GM21786 (cell line): ENCODE data around the gene SFN.
"Not testable (repeated sequence)": the region's sequence is repeated elsewhere in the genome, so short reads cannot be mapped to it uniquely, and the experiment has no call there.

ENCODE experiments used
- ATAC-seq: cut with Tn5 transposase; IDR thresholded peaks from one replicate; pipeline ENCODE4 v1.9.1; 2021; ENCODE audit not compliant: unreplicated experiment

Gene SFN

DNA sequence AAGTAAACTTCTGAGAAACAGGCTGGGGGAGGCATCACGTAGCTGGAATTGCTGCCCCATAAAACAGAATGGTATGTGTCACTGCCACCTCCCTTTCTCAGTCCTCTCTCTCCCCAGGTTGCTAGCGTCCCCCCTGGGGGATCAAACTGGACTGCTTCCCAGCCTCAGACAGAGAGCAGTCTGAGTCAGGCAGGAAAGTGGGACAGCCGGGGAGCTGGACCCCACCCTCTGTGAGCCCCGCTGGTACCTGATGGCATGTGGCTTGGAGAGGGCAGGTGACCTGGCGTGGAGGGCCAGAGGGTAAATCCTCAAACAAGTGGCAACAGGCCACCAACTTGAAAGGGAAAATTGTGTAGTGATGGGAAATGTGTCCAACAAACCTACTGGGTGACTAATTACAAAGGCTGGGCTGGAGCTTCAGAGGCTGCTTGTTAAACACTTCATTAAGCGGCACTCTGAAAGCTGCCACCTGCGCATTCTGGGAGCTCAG lies 1.0 kb upstream of the SFN start:
- no peak for ATAC-seq

DNA sequence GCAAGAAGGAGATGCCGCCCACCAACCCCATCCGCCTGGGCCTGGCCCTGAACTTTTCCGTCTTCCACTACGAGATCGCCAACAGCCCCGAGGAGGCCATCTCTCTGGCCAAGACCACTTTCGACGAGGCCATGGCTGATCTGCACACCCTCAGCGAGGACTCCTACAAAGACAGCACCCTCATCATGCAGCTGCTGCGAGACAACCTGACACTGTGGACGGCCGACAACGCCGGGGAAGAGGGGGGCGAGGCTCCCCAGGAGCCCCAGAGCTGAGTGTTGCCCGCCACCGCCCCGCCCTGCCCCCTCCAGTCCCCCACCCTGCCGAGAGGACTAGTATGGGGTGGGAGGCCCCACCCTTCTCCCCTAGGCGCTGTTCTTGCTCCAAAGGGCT lies 732 bp downstream of the SFN start:
- ATAC-seq, result no peak

DNA sequence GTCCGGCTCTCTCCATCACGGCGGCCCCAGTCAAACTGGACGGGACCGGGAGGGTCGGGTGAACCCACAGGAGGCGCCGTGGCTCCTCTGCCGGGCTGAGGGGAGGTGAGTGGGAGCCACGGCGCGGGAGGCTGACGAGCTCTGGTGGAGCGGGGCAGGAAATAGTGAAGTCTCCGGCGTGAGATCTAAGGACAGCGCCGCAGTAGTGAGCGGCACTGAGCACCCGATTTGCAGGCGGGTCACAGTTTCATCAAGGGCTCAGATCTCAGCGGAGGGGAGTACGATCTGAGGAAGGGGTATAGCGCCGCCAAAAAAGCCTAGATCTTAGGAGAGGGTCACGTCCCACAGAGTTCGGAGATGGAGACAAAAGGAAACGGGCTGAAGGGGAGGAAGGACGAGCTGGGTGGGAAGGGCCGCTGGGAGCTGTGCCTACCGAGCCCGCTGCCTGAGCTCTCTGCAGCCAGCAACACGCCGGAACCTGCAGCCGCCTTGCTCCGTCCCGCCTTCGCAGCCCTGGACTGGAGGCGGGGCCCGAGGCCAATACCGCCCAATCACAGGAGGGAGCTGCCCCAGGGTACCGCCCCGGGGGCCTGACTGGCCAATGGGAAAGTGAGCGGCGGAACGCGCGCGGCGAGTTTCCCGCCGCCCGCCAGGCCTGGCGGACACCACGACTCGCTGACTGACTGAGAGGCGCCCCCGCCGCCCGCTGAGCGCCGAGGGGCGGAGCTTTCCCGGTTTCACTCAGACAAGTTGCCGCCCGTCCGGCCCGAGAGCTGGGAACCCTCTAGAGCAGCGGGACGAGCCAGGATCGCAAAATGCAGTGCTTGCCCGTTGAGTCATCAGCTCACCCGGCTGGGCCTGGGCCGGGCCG lies 1.9 kb downstream of the SFN start:
- ATAC-seq, result peak; percentile 88

DNA sequence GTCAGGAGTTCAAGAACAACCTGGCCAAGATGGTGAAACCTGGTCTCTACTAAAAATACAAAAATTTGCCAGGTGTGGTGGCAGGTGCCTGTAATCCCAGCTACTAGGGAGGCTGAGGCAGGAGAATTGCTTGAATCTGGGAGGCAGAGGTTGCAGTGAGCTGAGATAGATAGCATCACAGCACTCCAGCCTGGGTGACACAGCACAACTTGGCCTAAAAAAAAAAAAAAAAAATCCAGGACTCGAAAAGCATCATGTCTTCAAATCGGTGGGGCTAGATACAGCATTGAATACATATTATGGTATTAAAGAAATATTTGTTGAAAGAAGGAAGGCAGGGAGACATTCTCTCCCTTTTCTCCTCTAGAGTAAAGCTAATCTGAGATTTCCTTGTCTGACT lies 10.1 kb downstream of the SFN start:
- not testable (repeated sequence) for ATAC-seq

DNA sequence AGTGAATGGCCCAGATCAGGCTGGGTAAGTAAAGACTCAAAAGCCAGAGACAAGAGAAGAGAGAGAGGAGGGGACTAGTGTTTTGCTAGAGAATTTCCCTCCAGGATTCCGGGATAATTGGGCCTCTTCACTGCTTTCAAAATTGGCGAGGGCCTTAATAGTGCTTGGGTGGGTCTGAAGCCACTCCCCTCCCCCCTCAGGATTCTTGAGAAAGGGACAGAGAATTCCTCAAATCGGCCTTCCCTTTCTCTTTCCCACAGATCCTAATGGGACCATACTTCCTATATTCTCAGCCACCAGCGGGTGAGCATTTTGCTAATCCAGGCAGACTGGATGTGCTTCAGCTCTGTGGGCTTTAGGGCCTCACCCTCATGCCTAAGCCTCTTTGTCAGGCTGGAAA lies 11.9 kb downstream of the SFN start:
- ATAC-seq, result no peak

DNA sequence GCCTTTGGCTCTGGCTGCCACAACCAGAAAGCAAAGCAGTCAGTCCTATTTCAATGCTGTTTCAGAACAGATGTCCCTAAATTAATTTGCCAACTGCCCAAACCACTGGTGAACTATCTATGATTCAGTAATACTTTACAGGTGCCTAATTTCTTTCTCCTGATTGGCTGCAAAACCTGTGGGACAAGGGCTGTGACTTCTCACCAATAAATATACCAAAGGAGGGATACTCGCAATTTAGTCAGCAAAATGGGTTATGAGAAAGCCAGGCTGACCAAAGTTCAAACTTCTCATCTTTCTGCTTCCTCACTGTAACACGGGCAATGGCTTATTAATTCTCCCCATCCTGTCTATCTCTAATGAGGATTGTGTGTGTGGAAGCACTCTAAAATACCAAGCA lies 14.4 kb downstream of the SFN start:
- no peak for ATAC-seq

DNA sequence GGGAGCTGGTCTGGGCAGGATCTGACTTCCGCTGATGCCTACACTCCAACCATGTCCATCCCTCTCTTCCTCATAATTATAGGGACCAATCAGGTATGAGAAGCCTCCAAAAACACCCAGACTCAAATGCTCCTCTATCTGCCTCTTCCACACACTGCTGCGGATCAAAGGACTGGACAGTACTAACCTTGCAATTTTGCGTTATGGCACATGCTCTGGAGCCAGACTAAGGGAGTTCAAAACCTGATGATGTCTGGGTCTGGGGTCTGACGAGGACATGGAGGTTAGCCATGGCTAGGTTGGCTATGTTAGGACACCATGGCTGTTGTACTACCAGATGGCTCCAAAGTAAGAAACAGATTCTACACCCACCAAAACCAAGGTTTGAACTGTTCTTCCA lies 16.8 kb downstream of the SFN start:
- ATAC-seq, result no peak

DNA sequence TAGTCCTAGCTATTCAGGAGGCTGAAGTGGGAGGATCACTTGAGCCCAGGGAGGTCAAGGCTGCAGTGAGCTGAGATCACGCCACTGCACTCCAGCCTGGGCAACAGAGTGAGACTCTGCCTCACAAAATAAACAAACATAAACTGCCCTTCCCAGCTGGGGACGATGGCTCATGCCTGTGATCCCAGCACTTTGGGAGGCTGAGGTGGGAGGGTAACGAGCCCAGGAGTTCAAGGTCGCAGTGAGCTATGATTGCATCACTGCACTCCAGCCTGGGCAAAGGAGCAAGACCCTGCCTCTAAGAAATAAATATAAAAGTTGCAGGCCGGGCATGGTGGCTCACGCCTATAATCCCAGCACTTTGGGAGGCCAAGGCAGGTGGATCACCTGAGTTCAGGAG lies 18.7 kb downstream of the SFN start:
- not testable (repeated sequence) for ATAC-seq

DNA sequence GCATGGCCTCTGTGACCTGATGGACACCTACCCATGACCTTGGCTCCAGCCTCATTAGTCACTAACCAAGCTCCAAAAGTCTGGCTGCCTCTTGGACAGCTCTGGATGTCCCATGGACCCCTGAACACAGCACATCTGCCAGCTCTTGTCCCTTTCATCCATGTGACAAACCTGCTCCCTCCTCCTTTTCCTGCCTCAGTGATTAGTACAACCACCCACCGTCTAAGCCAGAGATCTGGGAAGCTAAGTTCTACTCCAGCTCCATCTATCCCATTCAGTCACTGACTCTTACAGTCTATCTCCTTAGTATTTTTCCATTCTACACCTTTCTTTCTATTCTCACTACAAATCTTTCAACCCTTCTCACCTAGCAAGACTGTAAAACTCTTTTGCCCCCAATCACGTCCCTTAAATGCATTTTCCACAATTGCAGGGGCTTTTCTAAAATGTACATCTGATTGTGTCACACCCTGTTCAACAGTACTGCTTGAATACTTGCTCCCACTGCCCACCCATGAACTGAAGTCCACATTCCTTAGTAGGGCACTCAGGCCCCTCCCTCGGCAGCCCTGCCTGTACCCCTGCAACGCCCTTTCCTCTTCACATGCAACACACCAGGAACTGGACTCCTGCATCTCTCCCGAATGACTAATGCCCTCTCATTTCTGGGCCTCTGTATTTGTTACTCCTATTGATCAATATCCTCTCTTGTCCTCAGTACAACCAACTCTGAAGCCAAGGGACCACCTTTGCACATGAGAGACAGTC lies 19.9 kb downstream of the SFN start:
- no peak for ATAC-seq

DNA sequence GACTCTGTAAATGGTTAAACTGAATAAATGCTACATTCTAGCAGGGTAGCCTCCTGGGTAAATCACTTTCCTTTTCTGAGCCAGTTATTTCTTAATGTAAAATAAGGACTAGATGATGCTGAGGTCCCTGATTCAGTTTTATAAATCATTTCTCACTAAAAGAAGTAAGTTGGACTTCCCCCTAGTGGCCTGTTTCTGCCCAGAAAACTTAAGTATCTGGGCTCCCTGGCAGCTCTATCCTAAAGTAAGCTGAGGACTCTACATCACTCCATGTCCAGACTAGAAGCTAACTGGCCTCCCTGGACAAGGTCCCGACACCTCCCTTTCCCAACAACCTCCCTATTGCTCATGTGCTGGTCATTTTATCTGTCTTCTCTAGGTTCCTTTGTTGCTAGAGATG lies 24.2 kb downstream of the SFN start:
- ATAC-seq, result no peak

DNA sequence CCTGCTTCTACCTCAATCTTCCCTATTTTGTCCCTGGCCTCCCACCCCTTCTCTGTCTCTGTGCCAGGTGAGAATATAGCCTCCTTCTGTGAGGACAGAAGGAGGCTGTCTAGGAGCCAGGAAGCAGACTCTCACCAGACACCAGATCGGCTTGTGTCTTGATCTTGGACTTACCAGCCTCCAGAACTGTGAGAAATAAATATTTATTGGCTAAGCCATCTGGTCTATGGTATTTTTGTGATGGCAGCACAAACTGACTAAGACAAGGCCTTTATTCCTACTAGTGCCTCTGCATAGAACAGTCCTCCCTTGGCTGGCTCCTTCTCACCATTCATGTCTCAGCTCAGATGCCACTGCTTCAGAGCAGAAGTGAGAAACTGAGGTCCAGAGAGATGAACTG lies 25.3 kb downstream of the SFN start:
- ATAC-seq, result no peak

DNA sequence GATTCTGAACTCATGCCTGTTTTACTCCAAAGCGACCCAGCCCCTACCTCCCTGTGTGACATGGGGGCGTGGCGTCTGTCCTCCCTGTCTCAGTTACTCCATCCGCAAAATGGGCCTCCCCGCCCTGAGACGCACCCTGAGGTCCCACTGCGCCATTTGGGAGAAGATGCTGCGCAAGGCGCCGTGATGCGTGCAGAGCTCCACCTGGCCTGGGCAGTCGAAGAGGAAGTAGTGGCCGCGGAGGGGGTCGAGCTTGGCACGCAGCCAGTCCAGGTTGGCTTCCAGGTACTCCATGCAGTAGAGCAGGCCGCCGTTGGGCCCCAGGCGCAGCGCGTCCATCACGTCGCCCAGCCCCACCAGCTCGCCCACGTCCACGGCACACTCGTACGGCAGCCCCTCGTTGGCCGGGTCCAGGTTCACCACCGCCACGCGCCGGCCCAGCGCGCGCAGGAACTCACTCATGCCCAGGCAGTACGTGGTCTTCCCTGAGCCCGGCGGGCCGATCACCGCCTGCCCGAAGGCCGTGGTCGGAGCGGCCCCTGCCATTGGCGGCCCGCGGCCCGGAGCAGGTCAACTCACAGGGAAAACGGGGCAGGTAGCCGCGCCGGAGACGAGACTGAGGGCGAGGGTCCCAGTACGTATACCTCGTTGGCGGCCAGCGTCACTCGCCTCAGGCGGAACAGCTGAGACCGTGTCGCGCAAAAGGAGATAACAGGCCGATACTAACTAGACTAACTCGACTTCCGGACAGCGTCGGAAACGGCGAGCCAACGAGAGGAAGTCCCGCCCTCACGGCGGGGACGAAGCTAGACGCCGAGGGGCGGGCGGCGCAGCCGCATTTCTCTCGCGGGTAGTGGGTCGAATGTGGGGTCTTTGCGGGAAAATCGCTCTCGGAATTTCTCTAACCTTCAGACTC lies 26.9 kb downstream of the SFN start, which contains the start of gene GPN2:
Gene GPN2 (minus strand): TSS at position 733 of the 916 bp plus-strand sequence. CDS start 187 bp downstream, at position 546.
- peak; percentile 93 for ATAC-seq

DNA sequence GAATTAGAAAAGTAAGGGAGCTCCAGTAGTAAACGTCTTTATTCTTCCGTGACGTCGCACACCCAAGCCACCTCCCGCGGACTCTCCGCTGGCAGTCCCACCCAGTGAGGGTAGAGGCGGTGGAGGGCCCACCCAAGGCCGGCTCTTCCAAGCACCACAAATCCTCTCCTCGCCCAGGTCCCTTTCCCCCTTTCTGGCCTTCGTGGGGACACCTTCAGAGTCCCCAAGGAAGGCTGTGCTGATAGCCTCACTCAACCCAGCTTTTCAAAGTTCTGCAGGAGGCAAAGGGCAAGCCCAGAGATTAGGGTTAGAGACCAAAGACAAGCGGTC lies 27.5 kb downstream of the SFN start:
- peak; percentile 23 for ATAC-seq

DNA sequence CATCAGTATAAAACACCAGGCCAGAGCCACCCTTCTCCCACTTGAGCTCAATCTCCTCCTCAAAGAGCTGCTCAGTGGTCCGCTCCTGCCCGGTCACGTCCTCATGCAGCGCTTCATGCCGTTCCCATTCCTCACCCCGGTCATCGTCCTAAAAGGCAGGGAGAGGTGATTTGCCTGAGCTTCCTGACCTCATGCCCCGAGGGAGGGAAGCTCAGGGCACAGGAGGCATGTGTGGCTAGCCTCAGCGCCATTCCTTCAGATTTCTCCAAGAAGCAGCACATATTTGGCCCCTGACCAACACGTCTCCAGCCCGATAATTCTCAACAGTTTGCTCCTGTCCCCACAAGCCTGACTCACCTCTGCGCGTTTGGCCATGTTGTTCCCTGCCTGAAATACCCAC lies 31.3 kb downstream of the SFN start:
- no peak for ATAC-seq

DNA sequence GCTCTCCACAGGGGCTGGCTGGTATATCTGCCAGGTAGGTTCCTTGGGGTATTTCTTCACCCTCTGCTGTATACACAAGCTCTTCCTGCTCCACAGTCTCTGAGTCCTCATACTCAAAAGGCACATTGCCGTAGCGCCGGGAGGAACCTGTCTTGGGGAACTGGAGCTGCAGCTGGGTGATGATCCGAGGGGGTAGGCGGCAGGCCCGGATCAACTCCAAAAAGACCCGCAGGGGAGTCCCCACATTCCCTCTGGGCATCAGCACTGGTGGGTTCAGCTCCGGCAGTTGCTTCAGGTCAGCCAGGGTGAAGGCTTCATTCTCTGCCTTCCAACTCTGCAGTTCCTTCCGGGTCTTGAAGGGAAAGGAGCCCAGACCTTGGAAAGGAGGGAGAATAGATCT lies 34.4 kb downstream of the SFN start:
- ATAC-seq, result no peak

DNA sequence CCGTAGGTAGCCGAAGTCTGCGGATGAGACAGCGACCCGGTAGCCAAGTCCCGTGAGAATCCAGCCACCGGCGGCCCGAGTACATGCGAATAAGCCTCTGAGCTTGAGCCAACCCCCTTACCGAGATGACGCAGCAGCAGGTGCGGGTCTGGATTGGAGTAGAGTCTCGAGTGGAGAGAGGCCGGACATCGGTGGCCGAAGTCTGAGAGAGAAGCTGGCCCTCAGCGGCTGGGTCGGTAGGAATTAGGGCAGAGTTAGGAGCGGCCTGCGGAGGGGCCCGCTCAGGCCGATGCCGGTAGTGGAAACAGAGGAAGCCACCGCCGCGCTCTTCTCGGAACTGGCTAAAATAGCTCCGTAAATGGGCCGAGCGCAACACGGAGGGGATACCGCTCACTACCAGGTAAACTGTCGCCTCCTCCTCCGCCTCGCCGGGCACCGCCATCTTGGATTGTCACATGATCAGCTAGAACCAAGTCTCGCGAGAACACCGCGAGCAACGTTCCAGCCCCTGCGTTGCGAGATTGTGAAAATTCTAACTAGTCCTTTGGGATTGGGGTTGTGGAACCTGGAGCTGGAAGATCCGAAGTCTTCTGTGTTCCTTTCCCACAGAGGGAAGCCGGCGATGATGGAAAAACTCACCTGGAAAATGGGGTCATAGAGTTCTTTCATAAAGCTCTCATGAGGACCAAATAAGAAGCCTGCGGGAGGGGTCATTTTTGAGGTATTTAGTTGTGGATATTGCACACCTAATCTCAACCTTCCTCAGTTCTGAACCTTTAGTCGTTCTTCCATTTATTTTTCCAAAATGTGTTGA lies 37.3 kb downstream of the SFN start, which contains the start of gene GPATCH3:
Gene GPATCH3 (minus strand): TSS at position 467 of the 814 bp plus-strand sequence. CDS start 25 bp downstream, at position 442.
- no peak for ATAC-seq

DNA sequence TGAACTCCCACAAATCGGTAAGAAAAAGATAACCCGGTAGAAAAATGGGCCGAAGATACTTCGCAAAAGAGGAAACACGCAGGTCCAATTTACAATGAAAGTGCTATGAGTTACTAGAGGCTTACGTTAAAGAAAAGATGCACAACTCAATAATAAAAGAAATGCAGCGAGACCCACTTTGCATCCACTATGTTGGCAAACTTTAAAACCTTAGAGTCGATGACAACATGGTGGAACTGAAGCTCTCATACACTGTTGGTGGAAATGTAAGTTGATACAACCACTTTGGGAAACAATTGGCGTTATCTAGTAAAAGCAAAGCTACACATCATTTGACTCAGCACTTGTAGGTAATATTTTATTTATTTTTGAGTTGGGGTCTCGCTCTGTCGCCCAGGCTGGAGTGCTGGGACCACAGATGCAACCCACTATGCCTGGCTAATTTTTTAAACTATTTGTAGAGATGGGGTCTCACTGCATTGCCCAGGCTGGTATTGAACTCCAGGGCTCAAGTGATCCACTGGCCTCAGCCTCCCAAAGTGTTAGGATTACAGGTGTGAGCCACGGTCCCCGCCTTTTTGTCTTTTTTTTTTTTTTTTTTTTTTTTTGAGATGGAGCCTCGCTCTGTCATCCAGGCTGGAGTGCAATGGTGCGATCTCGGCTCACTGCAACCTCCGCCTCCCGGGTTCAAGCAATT lies 38.0 kb downstream of the SFN start:
- ATAC-seq, result no peak

DNA sequence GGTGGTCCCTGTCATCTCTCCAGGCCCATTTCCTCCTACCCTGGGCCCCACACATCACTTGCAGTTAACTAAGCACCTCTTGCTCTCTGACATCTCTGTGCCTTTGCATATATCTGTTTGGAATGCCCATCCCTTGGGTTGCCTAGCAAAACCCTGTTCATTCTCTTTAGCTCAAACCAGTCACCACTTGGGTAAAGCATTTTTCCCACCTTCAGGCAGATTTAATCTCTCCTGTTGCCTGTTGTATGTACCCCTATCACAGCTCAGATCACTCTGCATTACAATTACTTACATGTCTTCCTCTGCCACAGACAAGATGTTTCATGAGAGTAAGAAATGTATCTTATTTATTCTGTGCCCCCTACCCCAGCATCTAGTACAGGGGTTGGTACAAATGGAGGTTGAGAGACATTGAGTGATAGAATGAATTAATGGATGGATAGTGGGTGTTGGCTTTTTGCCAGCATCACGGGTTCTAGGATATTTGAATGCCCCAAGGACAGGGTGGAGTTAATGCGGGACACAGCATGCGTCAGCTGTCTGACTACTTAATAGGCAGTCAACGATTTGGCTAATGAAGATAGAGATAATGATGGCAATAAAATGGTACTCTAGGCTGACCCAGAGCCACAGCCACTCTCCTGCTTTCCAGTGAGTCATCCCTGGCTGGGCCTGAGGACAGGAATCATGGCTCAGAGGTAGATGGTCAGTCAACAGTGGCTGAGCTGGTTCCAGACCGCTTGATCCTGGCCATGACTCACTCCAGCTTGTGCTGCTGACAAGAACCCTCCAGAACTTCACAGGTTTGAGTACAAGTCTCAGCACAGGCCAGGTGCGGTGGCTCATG lies 44.3 kb downstream of the SFN start:
- no peak for ATAC-seq

DNA sequence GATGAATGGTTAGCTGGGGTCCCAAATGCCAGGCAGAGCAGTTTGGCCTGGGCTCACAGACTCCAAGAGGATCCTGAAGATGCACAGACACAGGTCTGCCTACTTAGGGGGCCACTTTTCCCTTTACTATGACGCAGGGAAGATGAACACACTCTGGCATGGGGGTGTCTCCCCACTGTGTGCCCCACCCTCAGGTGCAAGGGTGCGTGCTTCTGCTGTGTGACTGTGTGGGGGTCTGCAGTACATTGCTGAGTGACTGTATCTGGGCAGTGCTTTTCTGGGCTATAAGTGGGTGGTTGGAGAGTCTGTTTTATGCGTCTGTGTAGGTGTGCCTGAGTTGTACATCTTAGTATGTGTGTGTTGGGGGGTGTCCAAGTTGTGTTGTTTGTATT lies 47.0 kb downstream of the SFN start:
- no peak for ATAC-seq
